Measurements from ENCODE around the gene RBM17. TPM values are rescaled to one million over a fixed set of nuclear protein-coding genes. Genes with fewer than 3 reads are reported as not detected.
"Not testable (repeated sequence)": the region's sequence is repeated elsewhere in the genome, so short reads cannot be mapped to it uniquely, and the experiment has no call there.

Gene RBM17
- total RNA-seq, 1 donor from 2014 or later: 113 TPM

DNA sequence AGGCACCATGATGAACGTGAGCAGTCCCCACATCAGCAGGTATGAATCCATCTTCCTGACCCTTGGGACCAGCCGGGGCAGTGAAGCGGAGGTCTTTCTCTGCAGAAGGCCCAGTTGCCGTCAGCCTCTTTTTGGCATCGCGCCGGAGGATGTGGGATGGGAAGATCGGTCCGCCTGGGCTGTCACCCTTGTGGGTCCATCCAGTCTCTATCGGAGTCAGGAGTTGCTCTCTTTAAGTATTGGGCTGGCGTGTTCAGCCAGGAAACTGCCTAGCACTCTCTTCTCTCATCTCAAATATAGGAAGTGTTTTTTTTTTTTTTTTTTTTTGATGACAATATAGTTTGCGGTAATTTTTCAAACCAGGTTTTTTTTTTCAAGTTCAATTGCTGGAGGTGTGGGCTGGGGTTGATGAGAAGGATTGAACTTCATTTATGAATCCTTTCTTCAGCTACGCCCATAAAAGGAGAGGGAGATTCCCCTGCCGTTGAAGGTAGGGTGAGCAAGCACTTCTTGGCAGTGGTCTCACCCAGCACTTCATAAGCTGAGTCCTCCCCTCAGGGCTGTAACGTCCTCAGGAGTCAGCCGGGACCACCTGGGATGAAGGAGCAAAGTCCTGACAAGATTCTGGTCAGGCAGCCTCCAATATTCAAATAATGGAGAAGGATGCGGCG lies 26.6 kb upstream of the RBM17 start, which contains the start of gene IL2RA:
TSS of gene IL2RA (minus strand) at position 267 of the 671 bp plus-strand sequence. CDS start at position 51, 216 bp downstream.
- no peaks in the 10 kb centered on the region for H3K9me3 Mint-ChIP-seq (ENCODE audit: unreplicated experiment)
- TF ChIP-seq, protein P1, sequence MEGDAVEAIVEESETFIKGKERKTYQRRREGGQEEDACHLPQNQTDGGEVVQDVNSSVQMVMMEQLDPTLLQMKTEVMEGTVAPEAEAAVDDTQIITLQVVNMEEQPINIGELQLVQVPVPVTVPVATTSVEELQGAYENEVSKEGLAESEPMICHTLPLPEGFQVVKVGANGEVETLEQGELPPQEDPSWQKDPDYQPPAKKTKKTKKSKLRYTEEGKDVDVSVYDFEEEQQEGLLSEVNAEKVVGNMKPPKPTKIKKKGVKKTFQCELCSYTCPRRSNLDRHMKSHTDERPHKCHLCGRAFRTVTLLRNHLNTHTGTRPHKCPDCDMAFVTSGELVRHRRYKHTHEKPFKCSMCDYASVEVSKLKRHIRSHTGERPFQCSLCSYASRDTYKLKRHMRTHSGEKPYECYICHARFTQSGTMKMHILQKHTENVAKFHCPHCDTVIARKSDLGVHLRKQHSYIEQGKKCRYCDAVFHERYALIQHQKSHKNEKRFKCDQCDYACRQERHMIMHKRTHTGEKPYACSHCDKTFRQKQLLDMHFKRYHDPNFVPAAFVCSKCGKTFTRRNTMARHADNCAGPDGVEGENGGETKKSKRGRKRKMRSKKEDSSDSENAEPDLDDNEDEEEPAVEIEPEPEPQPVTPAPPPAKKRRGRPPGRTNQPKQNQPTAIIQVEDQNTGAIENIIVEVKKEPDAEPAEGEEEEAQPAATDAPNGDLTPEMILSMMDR (IDR thresholded peaks at IDR 0.05; ENCODE audit: unreplicated experiment): no peak
- no peak within 1 kb of the TSS for H3K4me3 Mint-ChIP-seq (ENCODE audit: unreplicated experiment)
- peaks cover under 1% of the 10 kb centered on the region for H3K27me3 Mint-ChIP-seq (ENCODE audit: unreplicated experiment)
- DNase-seq (ENCODE audit: low spot score): no peak
- H3K27ac Mint-ChIP-seq (ENCODE audit: unreplicated experiment): no peak within 1 kb of the TSS
- no peaks in the 10 kb centered on the region for H3K36me3 Mint-ChIP-seq (ENCODE audit: low read depth, unreplicated experiment)
- peaks cover 11% of the 10 kb centered on the region for H3K4me1 Mint-ChIP-seq (ENCODE audit: unreplicated experiment)

DNA sequence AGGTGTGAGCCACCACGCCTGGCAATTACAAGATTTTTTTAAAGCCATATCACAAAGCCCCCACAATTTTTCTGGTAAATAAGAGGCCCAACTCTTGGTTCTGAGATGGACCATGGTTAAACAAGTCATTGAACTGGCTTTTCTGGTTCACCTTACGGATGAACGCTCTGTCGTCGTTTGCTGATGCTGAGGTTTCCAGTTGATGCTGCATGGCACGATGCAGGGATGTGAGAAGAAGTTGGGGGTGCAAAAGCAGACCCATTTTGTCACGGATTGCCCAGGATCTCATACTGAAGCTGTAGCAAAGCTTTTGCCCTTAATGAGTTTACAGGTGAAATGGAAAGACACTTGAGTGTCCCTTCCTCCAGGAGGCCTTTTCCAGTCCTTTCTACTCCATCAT lies 24.7 kb upstream of the RBM17 start:
- Mint-ChIP-seq H3K4me3 (ENCODE audit: unreplicated experiment) (no peak overlapping the region), H3K27ac (ENCODE audit: unreplicated experiment) (no peak overlapping the region), H3K4me1 (ENCODE audit: unreplicated experiment) (peaks cover 7% of the 10 kb centered on the region), H3K36me3 (ENCODE audit: low read depth, unreplicated experiment) (no peaks in the 10 kb centered on the region), H3K9me3 (ENCODE audit: unreplicated experiment) (no peaks in the 10 kb centered on the region), H3K27me3 (ENCODE audit: unreplicated experiment) (peaks cover 1% of the 10 kb centered on the region)
- no peak for DNase-seq (ENCODE audit: low spot score)
- TF ChIP-seq, protein P1 (IDR thresholded peaks at IDR 0.05; ENCODE audit: unreplicated experiment): no peak

DNA sequence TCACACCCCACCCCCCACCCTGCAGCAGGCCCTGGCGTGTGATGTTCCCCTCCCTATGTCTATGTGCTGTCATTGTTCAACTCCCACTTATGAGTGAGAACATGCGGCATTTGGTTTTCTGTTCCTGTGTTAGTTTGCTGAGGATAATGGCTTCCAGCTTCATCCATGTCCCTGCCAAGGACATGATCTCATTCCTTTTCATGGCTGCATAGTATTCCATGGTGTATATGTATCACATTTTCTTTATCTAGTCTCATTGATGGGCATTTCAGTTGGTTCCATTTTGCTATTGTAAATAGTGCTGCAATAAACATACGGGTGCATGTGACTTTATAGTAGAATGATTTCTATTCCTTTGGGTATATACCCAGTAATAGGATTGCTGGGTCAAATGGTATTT lies 24.1 kb upstream of the RBM17 start:
- H3K36me3 Mint-ChIP-seq (ENCODE audit: low read depth, unreplicated experiment); H3K4me1 Mint-ChIP-seq (ENCODE audit: unreplicated experiment); H3K27me3 Mint-ChIP-seq (ENCODE audit: unreplicated experiment); H3K4me3 Mint-ChIP-seq (ENCODE audit: unreplicated experiment); DNase-seq (ENCODE audit: low spot score); H3K27ac Mint-ChIP-seq (ENCODE audit: unreplicated experiment); H3K9me3 Mint-ChIP-seq (ENCODE audit: unreplicated experiment): not testable (repeated sequence)

DNA sequence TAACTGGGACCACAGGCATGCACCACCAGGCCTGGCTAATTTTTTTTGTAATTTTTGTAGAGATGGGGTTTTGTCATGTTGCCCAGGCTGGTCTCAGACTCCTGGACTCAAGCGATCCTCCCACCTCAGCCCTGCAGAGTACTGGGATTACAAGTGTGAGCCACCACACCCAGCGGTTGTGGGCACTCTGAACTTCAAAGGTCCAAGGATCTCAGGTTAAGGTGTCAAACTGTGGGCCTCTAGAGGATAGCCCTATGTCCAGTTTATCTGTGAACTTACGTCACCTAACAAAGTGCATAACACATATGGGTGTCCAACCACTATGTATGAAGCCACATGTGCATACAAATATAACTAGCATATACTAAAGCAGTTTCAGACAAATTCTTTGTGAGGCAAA lies 23.4 kb upstream of the RBM17 start:
- no peak overlapping the region for H3K27ac Mint-ChIP-seq (ENCODE audit: unreplicated experiment)
- no peak overlapping the region for H3K4me3 Mint-ChIP-seq (ENCODE audit: unreplicated experiment)
- peaks cover 7% of the 10 kb centered on the region for H3K4me1 Mint-ChIP-seq (ENCODE audit: unreplicated experiment)
- no peaks in the 10 kb centered on the region for H3K36me3 Mint-ChIP-seq (ENCODE audit: low read depth, unreplicated experiment)
- H3K9me3 Mint-ChIP-seq (ENCODE audit: unreplicated experiment): no peaks in the 10 kb centered on the region
- TF ChIP-seq, protein P1 (IDR thresholded peaks at IDR 0.05; ENCODE audit: unreplicated experiment): no peak
- no peak for DNase-seq (ENCODE audit: low spot score)
- H3K27me3 Mint-ChIP-seq (ENCODE audit: unreplicated experiment): peaks cover 1% of the 10 kb centered on the region

DNA sequence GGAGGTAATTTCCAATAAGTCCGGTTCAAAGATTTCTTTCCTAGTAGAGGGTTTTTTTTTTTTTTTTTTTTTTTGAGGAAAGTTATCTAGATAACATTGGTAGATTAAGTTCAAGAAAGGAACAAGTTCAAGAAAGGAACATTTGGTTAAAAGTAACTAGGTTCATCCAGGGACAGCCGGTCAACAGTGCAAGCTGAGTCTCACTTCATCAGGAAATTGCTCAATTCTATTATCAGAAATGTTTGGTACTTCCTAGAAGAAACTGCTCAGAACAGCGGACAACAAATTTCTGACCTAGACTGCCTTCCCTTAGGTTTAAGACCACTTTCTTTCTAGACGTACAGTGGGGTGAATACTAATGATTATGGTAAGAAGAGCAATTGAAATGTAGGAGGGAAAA lies 23.0 kb upstream of the RBM17 start:
- H3K9me3 Mint-ChIP-seq (ENCODE audit: unreplicated experiment): no peaks in the 10 kb centered on the region
- TF ChIP-seq, protein P1 (IDR thresholded peaks at IDR 0.05; ENCODE audit: unreplicated experiment): no peak
- no peak overlapping the region for H3K4me3 Mint-ChIP-seq (ENCODE audit: unreplicated experiment)
- H3K36me3 Mint-ChIP-seq (ENCODE audit: low read depth, unreplicated experiment): no peaks in the 10 kb centered on the region
- peaks cover 7% of the 10 kb centered on the region for H3K4me1 Mint-ChIP-seq (ENCODE audit: unreplicated experiment)
- no peak for DNase-seq (ENCODE audit: low spot score)
- peaks cover 2% of the 10 kb centered on the region for H3K27me3 Mint-ChIP-seq (ENCODE audit: unreplicated experiment)
- H3K27ac Mint-ChIP-seq (ENCODE audit: unreplicated experiment): no peak overlapping the region

Measured in endothelial cell (in vitro differentiated cells).